ENCODE results near the gene HGFAC. TPM values are rescaled to one million over a fixed set of nuclear protein-coding genes. Genes with fewer than 3 reads are reported as not detected.
"Not testable (repeated sequence)": the region's sequence is repeated elsewhere in the genome, so short reads cannot be mapped to it uniquely, and the experiment has no call there.

Gene HGFAC
- total RNA-seq, 1 donor from 2014 or later: 2.4 TPM

- Mint-ChIP-seq H3K9me3 (peaks cover 12% of the 10 kb centered on the region), H3K36me3 (no peaks in the 10 kb centered on the region), H3K4me1 (ENCODE audit: unreplicated experiment) (peaks cover 6% of the 10 kb centered on the region), H3K27me3 (peaks cover 3% of the 10 kb centered on the region), H3K4me3 (no peak overlapping the region), H3K27ac (no peak overlapping the region)
- TF ChIP-seq, protein P1, sequence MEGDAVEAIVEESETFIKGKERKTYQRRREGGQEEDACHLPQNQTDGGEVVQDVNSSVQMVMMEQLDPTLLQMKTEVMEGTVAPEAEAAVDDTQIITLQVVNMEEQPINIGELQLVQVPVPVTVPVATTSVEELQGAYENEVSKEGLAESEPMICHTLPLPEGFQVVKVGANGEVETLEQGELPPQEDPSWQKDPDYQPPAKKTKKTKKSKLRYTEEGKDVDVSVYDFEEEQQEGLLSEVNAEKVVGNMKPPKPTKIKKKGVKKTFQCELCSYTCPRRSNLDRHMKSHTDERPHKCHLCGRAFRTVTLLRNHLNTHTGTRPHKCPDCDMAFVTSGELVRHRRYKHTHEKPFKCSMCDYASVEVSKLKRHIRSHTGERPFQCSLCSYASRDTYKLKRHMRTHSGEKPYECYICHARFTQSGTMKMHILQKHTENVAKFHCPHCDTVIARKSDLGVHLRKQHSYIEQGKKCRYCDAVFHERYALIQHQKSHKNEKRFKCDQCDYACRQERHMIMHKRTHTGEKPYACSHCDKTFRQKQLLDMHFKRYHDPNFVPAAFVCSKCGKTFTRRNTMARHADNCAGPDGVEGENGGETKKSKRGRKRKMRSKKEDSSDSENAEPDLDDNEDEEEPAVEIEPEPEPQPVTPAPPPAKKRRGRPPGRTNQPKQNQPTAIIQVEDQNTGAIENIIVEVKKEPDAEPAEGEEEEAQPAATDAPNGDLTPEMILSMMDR (conservative IDR thresholded peaks at IDR 0.05): no peak
- DNase-seq (ENCODE audit: extremely low spot score, unreplicated experiment): no peak
Observed at GRCh38 chr4:3451956-3452355, 10.2 kb downstream of the HGFAC start.

DNA sequence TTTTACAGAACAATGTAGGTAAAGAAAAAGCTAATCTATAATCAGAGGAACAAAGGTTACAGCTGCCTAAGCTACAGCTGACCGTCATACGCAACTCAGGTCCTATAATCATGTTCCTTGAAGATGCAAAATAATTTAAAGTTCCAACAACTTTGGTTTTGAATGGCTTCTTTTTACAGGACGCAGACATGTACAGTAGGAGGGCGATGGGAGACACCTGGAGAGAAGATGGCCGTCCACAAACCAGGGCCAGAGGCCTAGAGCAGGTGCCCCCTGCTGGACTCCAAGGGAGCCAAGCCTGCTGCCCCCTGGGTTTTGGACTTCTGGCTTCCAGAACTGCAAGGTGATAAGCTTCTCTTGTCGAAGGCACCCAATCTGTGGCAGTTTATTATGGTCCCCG, 10.6 kb downstream of the HGFAC start:
- Mint-ChIP-seq H3K27me3 (peaks cover 3% of the 10 kb centered on the region), H3K9me3 (peaks cover 12% of the 10 kb centered on the region), H3K4me3 (no peak overlapping the region), H3K27ac (no peak overlapping the region), H3K36me3 (no peaks in the 10 kb centered on the region), H3K4me1 (ENCODE audit: unreplicated experiment) (peaks cover 6% of the 10 kb centered on the region)
- TF ChIP-seq, protein P1 (conservative IDR thresholded peaks at IDR 0.05): peak; percentile 48
- no peak for DNase-seq (ENCODE audit: extremely low spot score, unreplicated experiment)

DNA sequence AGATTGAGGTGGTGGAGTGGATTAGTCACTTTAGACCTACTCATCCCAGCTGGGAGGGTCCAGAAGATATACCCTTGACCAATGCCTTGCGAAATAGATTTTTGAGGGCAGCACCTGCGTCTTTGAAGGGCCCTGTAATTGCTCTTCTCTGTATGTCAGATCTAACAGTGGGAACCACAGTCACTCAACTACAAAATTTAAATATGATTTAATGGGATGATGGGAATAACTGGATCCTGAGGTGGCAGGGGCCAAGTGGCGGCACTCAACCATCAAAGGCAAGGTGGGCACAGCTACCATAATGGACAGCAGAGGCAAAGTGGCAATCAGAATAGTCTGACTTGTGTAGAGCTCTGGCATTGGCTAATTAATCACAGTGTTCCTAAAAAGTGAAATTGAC, 13.8 kb downstream of the HGFAC start:
- H3K27me3 Mint-ChIP-seq: peaks cover 16% of the 10 kb centered on the region
- H3K4me3 Mint-ChIP-seq; H3K36me3 Mint-ChIP-seq; DNase-seq (ENCODE audit: extremely low spot score, unreplicated experiment); H3K4me1 Mint-ChIP-seq (ENCODE audit: unreplicated experiment); H3K27ac Mint-ChIP-seq: not testable (repeated sequence)
- peaks cover 18% of the 10 kb centered on the region for H3K9me3 Mint-ChIP-seq

DNA sequence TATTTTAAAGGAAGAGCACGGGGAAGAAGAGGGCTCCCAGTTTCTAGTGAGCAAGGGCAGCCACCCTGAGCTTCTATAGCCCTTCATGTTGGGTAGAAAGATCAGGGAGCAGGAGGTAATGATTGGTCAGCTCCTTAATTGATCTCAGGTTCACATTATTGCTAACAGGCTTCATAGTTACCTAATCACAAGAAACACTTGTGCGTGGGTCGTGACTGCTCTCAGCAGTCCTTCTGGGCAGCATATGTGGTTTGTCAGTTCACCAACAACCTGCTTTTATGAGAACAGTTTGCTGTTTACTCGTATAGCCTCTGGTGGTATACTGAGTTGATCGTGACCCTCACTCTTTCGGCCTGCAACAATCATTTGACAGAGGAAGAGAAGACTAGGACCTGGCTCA, 16.6 kb downstream of the HGFAC start:
- TF ChIP-seq, protein P1 (conservative IDR thresholded peaks at IDR 0.05): no peak
- no peaks in the 10 kb centered on the region for H3K4me1 Mint-ChIP-seq (ENCODE audit: unreplicated experiment)
- H3K4me3 Mint-ChIP-seq: no peak overlapping the region
- DNase-seq (ENCODE audit: extremely low spot score, unreplicated experiment): no peak
- no peaks in the 10 kb centered on the region for H3K36me3 Mint-ChIP-seq
- H3K27ac Mint-ChIP-seq: no peak overlapping the region
- H3K9me3 Mint-ChIP-seq: peaks cover 18% of the 10 kb centered on the region
- peaks cover 18% of the 10 kb centered on the region for H3K27me3 Mint-ChIP-seq

DNA sequence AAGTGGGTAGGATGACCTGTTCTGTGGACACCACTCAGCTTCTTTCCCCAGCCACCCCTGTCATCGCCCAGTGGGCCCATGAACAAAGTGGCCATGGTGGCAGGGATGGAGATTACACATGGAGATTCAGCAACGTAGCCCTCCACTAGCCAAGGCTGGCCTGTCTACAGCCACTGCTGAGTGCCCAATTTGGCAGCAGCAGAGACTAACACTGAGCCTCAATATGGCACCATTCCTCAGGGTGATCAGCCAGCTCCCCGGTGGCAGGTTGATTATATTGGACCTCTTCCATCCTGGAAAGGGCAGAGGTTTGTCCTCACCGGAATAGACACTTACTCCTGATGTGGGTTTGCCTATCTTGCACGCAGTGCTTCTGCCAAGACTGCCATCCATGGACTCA, 17.4 kb downstream of the HGFAC start:
- not testable (repeated sequence) for H3K4me3 Mint-ChIP-seq; H3K27ac Mint-ChIP-seq; H3K4me1 Mint-ChIP-seq (ENCODE audit: unreplicated experiment); H3K36me3 Mint-ChIP-seq; DNase-seq (ENCODE audit: extremely low spot score, unreplicated experiment)
- H3K9me3 Mint-ChIP-seq: peaks cover 14% of the 10 kb centered on the region
- H3K27me3 Mint-ChIP-seq: peaks cover 18% of the 10 kb centered on the region

DNA sequence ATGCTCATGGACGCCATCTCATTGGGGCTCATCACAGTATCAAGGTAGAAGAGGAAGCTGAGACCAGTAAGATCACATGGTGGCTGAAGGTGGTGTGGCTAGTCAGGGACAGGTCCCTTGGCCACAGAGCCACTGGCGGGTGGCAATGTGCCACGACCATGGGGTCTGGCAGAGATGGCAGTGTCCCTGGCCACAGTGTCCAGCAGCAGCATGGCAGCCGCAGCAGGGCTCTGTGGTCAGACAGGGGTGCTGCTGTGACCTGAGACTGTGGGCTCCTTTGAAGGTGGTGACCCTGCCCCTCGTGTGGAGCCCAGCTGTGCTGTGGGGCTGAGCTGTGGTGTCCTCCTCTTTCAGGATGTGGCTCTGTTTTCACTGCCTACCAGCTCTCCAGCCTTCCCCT, 19.2 kb downstream of the HGFAC start:
- no peak overlapping the region for H3K4me3 Mint-ChIP-seq

More for the DNA sequence above, 19.2 kb downstream of the HGFAC start:
- peaks cover 5% of the 10 kb centered on the region for H3K9me3 Mint-ChIP-seq
- no peaks in the 10 kb centered on the region for H3K36me3 Mint-ChIP-seq
- DNase-seq (ENCODE audit: extremely low spot score, unreplicated experiment): no peak
- H3K27me3 Mint-ChIP-seq: peaks cover 23% of the 10 kb centered on the region
- no peak overlapping the region for H3K27ac Mint-ChIP-seq
- TF ChIP-seq, protein P1 (conservative IDR thresholded peaks at IDR 0.05): no peak
- no peaks in the 10 kb centered on the region for H3K4me1 Mint-ChIP-seq (ENCODE audit: unreplicated experiment)
